PC-3 (cell line): Measurements from ENCODE around the gene PDHA1.

Experiments
- EZH2phosphoT487 ChIP-seq: fragments of 300-600 bp; sonication (generic); IDR thresholded peaks from 2 replicates; pipeline ENCODE4 v1.6.1; 2018; ENCODE audit warnings: mild to moderate bottlenecking, antibody characterized with exemption, low read length, borderline replicate concordance
- TF ChIP-seq, protein P1 (sequence below): fragments of 300-600 bp; sonication (generic); conservative IDR thresholded peaks from 2 replicates; pipeline ENCODE4 v1.5.1; 2017; ENCODE audit warnings: antibody characterized with exemption, low read depth, mild to moderate bottlenecking, low read length

DNA sequence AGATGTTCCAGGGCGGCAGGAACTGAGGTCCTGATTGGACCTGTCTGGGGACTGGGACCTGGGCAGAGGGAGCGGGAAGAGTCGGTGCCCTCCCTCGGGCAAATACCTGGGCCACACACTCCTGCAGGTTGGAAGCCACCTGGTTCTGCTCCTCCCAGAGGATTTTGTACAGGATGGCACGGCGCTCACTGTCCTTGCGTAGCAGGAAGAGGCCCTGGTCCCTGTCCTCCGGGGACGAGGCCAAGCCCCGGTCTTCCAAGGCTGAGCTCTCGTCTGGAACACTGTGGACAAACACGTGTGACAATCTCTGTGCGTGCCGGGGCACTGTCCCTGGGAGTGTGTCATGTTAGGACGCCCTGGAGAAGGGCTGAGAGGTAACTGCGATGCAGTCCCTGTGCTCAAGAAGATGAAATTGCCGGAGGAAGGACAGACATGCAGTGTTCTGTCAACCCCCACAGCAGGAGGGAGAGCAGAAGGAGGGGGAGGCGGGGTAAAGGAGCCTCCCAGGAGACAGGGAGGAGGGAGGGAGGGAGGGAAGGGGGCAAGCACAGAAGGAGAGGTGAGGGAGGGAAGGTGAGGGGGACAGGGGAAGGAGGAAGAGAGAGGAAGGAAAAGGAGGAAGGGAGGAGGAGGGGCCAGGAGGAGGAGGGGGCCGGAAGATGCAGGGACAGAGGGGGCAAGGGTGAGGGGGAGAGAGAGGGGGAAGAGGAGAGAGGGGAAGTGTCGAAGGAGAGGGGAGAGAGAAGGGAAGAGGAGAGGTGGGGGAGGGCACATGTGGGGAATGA lies 29.0 kb downstream of the PDHA1 start:
- TF ChIP-seq, protein P1, sequence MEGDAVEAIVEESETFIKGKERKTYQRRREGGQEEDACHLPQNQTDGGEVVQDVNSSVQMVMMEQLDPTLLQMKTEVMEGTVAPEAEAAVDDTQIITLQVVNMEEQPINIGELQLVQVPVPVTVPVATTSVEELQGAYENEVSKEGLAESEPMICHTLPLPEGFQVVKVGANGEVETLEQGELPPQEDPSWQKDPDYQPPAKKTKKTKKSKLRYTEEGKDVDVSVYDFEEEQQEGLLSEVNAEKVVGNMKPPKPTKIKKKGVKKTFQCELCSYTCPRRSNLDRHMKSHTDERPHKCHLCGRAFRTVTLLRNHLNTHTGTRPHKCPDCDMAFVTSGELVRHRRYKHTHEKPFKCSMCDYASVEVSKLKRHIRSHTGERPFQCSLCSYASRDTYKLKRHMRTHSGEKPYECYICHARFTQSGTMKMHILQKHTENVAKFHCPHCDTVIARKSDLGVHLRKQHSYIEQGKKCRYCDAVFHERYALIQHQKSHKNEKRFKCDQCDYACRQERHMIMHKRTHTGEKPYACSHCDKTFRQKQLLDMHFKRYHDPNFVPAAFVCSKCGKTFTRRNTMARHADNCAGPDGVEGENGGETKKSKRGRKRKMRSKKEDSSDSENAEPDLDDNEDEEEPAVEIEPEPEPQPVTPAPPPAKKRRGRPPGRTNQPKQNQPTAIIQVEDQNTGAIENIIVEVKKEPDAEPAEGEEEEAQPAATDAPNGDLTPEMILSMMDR: no peak
- TF ChIP-seq EZH2phosphoT487: no peak
